Measurements from ENCODE around the gene TET2.

Gene TET2

GRCh38 chr4:105236202-105236915 is 89.7 kb downstream of the TET2 start:
- DNase-seq, result no peak

DNA sequence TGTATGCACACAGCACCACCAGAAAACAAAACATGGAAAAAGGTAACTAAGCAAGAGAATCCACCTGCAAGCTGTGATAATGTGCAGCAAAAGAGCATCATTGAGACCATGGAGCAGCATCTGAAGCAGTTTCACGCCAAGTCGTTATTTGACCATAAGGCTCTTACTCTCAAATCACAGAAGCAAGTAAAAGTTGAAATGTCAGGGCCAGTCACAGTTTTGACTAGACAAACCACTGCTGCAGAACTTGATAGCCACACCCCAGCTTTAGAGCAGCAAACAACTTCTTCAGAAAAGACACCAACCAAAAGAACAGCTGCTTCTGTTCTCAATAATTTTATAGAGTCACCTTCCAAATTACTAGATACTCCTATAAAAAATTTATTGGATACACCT is 90.2 kb downstream of the TET2 start:
- DNase-seq, result no peak

DNA sequence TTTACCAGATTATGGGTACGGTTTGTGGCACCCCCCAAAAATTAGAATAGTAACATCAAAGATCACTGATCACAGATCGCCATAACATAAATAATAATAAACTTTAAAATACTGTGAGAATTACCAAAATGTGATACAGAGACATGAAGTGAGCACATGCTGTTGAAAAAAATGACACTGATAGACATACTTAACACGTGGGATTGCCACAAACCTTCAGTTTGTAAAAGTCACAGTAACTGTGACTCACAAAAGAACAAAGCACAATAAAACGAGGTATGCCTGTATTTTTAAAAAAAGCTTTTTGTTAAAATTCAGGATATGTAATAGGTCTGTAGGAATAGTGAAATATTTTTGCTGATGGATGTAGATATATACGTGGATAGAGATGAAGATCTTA is 93.4 kb downstream of the TET2 start:
- no peak for DNase-seq

DNA sequence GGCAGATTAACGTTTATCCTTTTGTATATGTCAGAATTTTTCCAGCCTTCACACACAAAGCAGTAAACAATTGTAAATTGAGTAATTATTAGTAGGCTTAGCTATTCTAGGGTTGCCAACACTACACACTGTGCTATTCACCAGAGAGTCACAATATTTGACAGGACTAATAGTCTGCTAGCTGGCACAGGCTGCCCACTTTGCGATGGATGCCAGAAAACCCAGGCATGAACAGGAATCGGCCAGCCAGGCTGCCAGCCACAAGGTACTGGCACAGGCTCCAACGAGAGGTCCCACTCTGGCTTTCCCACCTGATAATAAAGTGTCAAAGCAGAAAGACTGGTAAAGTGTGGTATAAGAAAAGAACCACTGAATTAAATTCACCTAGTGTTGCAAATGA is 94.8 kb downstream of the TET2 start:
- DNase-seq, result no peak

DNA sequence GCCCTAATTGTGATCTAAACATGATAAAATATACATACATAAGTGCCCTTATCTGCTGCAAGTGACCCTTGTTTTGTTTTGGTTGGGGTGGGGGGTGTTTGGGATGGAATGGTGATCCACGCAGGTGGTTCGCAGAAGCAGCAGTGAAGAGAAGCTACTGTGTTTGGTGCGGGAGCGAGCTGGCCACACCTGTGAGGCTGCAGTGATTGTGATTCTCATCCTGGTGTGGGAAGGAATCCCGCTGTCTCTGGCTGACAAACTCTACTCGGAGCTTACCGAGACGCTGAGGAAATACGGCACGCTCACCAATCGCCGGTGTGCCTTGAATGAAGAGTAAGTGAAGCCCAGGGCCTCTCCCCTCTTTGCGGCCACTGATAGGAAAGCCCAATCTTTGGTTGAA is 96.8 kb downstream of the TET2 start:
- no peak for DNase-seq

GRCh38 chr4:105246712-105247111 is 100.0 kb downstream of the TET2 start:
- DNase-seq, result no peak

GRCh38 chr4:105248613-105249012 is 101.9 kb downstream of the TET2 start:
- DNase-seq, result no peak

- no peak for DNase-seq
Observed at GRCh38 chr4:105257817-105258495, 111.3 kb downstream of the TET2 start.

GRCh38 chr4:105265689-105266088 is 119.0 kb downstream of the TET2 start:
- no peak for DNase-seq

DNA sequence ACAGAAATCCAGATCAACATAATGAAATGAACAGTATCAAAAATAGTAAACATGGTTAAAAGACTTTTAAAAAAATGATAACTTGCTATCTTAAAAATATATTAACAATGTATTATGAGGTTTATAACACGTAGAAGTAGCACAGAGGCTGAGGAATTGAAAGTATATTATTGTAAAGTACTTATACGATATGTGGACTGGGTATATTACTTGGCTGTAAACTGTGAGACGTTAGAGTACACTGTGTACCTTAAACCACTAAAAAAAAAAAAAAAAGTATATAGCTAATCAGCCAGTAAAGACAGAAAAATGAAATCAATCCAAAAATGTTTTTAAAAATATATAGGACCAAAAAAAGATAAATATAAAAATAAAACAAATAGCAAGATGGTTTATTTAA is 120.6 kb downstream of the TET2 start:
- DNase-seq, result no peak

- DNase-seq, result no peak
Observed at GRCh38 chr4:105272002-105272401, 125.3 kb downstream of the TET2 start.

DNA sequence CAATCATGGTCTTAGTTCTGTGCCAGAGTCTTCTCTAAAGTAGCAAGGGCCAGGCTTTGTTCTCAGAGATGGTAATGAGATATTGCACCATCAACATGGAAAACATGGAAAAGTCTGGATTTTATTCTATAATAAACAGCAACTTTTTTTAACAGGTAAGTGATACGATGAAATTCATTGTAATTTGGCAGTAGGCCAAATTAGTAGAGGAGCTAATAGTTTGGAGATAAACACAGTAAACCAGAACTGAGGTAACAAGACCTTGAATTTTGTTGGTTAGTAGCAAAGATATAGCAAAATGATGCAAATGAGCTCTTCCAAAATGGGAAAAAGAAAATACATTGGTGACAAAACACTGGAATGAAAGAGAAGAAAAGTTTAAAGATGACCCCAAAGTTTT is 126.6 kb downstream of the TET2 start:
- DNase-seq, result no peak

DNA sequence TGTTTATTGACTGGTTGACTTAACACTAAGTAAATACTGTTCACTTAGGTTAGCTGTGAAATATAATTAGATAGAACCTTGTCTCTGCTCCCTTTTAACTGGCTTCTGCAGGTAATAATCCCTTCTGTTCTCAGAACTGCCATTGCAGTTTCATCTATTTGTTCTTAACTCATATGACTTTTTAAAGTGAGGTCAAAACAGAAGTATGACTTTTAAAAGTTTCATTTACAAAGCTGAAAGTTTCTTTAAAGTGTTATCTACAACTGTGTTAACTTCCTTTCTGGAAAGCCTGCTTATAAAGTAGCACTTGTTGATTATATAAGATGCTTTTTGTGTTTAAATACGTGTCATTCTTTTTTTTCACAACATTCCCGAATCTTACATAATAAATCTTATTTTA is 127.4 kb downstream of the TET2 start:
- no peak for DNase-seq

GRCh38 chr4:105274504-105274903 is 127.8 kb downstream of the TET2 start:
- no peak for DNase-seq

- DNase-seq, result no peak
Observed at GRCh38 chr4:105276361-105277104, 129.9 kb downstream of the TET2 start.

DNA sequence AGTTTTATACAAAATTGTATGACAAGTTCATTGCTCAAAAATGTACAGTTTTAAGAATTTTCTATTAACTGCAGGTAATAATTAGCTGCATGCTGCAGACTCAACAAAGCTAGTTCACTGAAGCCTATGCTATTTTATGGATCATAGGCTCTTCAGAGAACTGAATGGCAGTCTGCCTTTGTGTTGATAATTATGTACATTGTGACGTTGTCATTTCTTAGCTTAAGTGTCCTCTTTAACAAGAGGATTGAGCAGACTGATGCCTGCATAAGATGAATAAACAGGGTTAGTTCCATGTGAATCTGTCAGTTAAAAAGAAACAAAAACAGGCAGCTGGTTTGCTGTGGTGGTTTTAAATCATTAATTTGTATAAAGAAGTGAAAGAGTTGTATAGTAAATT is 131.0 kb downstream of the TET2 start:
- no peak for DNase-seq

GRCh38 chr4:105279314-105279713 is 132.6 kb downstream of the TET2 start:
- no peak for DNase-seq

DNA sequence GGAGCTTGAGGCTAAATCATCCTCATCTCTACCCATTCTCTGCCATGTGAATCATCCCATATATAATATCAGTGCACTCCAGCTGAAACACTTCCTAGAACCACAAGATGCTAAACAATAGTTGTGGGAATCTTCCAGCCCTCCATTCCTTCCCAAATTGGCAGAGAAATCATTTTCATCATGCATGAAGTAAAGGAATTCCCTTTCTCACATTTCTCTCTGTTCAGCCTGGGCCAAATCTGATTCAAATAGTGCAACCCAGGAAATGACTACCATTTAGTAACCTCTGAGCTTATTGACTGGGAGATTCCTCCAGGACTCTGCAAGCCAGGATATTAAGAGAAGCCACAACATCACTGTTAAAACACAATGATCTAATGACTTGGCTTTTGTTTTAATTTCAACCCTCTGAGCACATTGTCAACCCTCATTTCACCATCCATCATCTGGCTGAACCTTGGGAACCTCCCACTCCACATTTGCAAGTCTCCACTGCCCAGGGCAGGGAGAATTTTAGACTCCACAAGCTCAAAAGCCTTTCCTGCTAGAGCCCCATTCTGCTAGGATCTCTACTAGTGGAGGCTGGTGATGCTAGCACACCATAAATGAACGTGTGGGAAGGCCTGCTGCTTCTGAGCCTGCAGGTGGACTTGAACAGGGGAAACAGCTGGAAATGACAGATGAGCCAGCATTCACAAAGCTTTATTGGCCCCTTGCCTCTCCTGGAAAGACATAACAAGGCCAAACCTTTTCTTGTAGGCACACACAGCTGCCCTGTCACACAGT is 133.9 kb downstream of the TET2 start:
- no peak for DNase-seq

DNA sequence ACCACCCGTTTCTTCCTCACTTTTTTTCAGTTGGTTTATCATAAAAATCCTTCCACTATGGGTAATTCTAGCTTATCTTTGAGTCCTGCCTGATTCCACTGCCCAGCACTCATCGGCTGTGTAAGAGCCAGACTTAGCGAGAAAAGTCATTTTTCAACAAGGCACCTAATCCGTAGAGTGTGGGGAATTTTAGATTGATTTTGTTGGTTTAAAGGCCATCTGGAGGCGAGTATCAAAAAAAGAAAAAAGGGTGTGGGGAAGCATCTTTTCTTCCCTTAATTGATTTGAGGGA is 134.4 kb downstream of the TET2 start:
- no peak for DNase-seq

GRCh38 chr4:105282489-105282888 is 135.8 kb downstream of the TET2 start:
- no peak for DNase-seq

- DNase-seq, result no peak
Observed at GRCh38 chr4:105283501-105283900, 136.8 kb downstream of the TET2 start.

DNA sequence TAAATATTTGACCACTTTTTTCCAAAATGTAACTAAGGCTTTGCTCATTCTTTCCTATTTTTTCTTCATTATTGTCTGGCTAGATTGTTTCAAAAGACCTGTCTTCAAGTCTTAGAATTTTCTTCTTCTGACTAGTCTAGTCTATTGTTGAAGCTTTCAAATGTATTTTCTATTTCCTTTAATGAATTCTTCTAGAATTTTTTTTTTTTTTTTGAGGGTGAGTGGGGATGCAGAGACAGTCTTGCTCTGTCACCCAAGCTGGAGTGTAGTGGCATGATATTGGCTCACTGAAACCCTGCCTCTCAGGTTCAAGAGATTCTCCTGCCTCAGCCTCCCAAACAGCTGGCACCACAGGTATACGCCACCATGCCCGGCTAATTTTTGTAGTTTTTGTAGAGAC is 141.4 kb downstream of the TET2 start:
- DNase-seq, result no peak

GRCh38 chr4:105291925-105292324 is 145.2 kb downstream of the TET2 start:
- no peak for DNase-seq

DNA sequence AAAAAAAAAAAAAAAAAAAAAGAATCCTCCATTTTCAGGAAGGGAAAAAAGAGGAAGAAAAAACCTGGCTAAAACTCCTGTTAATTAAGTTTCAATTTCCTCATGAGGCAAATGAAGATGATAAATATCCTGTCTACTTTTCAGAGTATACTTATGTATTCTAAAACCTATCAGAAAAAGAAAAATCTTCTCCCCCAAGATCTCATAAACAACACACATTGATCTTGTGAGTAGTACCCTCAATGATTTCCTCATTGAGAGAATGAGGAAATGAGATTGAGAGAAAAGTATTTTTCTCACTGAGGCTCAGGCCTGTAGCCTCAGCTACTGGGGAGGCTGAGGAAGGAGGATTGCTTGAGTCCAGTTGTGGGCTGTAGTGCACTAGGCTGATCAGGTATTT is 146.7 kb downstream of the TET2 start:
- DNase-seq, result no peak
